ENCODE measurements around the gene BRICD5.

BRICD5 gene

GRCh38 chr16:2181952-2182351 lies 28.7 kb downstream of the BRICD5 start:
- DNase-seq (ENCODE audit: low read depth in 1 of 2, low spot score in 1 of 2): no peak

- DNase-seq (ENCODE audit: low read depth in 1 of 2, low spot score in 1 of 2): no peak
These were observed 29.4 kb downstream of the BRICD5 start for GRCh38 chr16:2180962-2181923.

DNA sequence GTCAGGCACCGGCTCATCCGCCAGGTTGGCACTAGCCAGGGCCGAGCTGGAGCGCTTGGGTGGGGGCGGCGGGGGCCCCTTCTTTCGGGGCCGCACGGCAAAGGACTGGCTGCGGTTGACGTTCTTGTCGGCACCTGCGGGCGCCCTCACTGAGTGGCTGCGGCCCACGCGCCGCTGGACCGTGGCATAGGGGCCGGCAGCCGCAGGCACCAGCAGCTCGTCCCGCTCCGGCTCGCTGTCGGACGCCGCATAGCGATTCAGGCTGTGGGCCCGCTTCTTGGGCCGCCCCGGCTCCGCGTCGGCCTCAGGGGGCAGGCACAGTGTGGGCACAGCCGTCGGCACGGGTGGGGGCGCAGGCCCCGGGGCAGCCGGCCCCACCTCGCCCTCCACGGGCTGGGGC lies 30.2 kb downstream of the BRICD5 start:
- DNase-seq (ENCODE audit: low read depth in 1 of 2, low spot score in 1 of 2): no peak

DNA sequence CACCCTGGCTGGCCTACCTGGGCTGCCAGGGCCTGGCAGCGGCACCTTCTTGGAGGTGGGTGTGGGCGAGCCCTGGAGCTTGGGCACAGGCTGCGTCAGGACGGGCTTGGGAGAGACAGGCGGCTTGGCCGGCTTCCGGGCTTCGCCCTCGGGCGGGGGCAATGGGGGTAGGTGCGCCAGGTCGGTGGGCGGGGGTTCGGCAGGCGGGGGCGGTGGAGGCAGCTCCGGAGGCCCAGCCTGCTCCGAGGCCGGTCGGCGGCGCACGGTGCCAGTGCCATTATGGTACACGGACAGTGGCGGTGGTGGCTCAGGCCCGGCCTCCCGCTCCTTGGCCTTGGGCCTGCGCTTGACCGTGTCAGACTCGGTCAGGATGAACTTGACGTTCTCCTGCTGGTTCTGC lies 31.1 kb downstream of the BRICD5 start:
- DNase-seq (ENCODE audit: low read depth in 1 of 2, low spot score in 1 of 2): no peak

DNA sequence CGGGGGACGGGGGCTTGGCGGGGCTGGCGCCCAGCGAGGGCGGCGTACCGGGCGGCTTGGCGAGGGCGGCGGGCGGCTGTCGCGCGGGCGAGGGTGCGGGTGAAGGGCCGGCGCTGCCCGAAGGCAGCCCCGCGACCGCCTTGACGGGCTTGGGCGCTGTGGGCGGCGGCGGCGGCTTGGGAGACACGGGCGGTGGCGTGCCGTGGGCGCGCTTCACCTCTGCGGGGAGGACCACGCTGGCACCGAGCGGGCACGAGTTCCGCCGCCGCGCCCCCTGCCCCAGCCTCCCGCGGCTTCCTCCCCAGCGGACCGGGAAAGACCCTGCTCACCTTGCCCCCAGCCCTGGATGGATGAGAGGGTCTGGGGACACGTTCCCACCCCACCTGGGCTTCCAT lies 31.6 kb downstream of the BRICD5 start:
- DNase-seq (ENCODE audit: low read depth in 1 of 2, low spot score in 1 of 2): no peak

GRCh38 chr16:2178321-2179106 lies 32.1 kb downstream of the BRICD5 start:
- peak in 1 of 2 donors; percentile 19 for DNase-seq (ENCODE audit: low read depth in 1 of 2, low spot score in 1 of 2)

DNA sequence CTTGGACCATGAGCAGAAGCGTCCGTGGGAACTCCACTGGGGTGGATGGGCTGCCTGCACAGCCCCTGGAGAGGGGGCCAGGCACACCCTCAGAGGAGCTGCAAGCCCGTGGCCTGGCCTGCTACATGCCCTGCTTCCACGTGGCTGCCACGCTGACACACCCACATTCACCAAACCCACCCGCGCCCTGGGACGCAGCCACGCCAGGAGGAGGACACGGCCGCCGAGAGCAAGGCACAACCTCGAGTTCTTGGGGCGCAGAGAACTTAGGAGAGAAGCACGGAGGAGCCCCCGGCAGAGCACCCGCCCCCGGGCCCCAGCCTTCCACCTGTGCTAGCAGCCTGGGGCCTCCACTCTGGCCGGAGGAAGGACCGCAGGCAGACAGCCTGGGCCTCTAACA lies 33.1 kb downstream of the BRICD5 start:
- no peak for DNase-seq (ENCODE audit: low read depth in 1 of 2, low spot score in 1 of 2)

DNA sequence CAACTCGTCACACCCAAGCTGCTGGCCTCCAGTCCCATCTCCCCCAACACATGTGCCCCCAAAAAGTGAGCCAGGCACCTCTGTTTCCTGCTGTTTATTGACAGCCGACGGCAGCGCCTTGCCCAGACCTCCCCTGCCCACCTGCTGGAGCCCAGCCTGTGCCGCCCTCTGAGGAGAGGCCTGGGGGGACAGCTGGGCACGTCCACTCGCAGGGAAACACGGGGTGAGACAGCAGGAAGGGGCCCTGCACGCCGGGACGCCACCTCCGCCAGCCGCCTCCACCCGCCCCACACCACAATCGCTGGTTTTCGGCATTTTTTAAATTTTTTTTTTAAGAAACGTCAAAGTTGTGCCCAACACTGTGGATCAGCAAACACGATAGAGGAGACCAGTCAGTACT lies 33.6 kb downstream of the BRICD5 start:
- no peak for DNase-seq (ENCODE audit: low read depth in 1 of 2, low spot score in 1 of 2)

- no peak for DNase-seq (ENCODE audit: low read depth in 1 of 2, low spot score in 1 of 2)
These were observed 34.6 kb downstream of the BRICD5 start for GRCh38 chr16:2176047-2176446.

DNA sequence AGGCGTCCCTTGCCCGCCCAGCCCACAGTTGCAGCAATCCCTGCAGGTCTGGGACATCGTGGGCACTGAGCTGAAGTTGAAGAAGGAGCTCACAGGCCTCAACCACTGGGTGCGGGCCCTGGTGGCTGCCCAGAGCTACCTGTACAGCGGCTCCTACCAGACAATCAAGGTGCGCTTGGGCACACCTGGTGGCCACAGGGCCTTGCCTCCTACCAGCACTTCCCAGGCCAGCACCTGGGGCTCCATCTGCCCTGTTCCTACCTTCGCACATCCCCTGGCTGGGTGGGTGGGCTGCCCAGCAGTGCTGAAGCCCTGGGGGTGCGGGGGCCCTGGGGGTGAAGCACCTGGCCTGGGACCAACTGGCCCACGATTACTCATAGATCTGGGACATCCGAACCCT lies 35.2 kb downstream of the BRICD5 start:
- no peak for DNase-seq (ENCODE audit: low read depth in 1 of 2, low spot score in 1 of 2)

DNA sequence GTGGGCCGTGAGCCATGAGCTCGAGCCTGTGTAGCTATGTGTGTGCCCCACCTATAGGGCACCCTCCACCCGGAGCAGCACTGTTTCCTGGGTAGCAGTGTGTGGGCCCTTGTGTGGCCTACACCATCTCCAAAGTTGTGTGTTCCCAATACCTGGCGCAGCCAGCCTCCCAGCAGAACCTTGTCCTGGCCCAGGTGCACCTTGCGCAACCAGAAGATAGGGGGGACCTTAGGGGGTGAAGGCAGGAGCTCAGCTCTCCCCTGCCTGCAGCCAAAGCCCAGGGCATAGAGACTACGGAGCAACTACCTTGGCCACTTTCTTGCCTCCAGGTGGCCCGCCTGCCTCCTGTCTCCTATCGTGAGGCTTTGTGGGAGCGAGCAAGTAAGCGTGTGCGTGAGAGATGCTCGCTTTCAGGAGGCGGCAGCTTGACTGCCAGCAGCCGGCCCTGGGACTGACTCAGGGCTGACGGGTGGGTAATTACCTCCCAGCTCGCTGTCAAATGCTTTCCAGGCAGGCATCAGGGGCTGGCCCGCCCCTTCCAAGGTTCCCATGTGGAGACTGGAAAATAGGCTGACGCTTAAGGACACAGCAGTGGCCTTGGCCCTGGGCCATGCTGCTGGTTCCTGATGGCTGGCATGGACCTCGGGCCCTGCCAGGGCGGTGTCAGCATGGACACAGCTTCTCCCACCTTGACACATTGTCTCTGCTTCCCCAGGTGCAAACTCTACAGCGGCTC lies 36.1 kb downstream of the BRICD5 start:
- DNase-seq (ENCODE audit: low read depth in 1 of 2, low spot score in 1 of 2): no peak

GRCh38 chr16:2173916-2174315 lies 36.7 kb downstream of the BRICD5 start:
- DNase-seq (ENCODE audit: low read depth in 1 of 2, low spot score in 1 of 2): no peak

DNA sequence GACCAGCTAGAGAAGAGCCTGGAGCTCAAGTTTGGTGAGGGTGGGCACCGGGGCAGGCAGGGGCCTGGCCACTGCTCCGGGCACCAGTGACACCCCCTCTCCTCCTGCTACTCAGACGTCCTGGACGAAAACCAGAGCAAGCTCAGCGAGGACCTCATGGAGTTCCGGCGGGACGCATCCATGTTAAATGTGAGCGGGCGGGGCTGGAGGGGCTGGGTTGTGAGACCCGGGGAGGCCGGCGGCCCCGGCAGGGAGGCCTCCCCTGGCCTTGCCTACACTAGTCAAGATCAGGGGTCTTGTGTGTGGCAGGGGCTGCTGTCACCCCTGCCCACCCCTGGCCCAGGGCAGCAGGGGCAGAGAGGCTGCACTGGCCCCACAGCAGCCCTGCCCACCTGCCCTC lies 37.3 kb downstream of the BRICD5 start:
- DNase-seq (ENCODE audit: low read depth in 1 of 2, low spot score in 1 of 2): no peak

- DNase-seq (ENCODE audit: low read depth in 1 of 2, low spot score in 1 of 2): no peak
These were observed 37.9 kb downstream of the BRICD5 start for GRCh38 chr16:2172688-2173335.

GRCh38 chr16:2171601-2172178 lies 39.0 kb downstream of the BRICD5 start:
- DNase-seq (ENCODE audit: low read depth in 1 of 2, low spot score in 1 of 2): no peak

GRCh38 chr16:2170587-2171435 lies 39.9 kb downstream of the BRICD5 start:
- no peak for DNase-seq (ENCODE audit: low read depth in 1 of 2, low spot score in 1 of 2)

GRCh38 chr16:2170080-2170479 lies 40.6 kb downstream of the BRICD5 start:
- no peak for DNase-seq (ENCODE audit: low read depth in 1 of 2, low spot score in 1 of 2)

GRCh38 chr16:2167068-2167638 lies 43.5 kb downstream of the BRICD5 start:
- no peak for DNase-seq (ENCODE audit: low read depth in 1 of 2, low spot score in 1 of 2)

GRCh38 chr16:2166263-2167067 lies 44.2 kb downstream of the BRICD5 start:
- DNase-seq (ENCODE audit: low read depth in 1 of 2, low spot score in 1 of 2): no peak
